AG09309 (cell line): ENCODE results near the gene ZNF584.

Source experiments
- DNase-seq: peaks from one replicate; pipeline ENCODE4 v3.0.0-alpha.2; 2010; ENCODE audit warnings: low read depth
- H3K4me3 ChIP-seq: 2 replicates; pipeline ENCODE4 v1.5.1; 2011; ENCODE audit warnings: mild to moderate bottlenecking, low read depth, low read length, moderate library complexity; ENCODE audit not compliant: control insufficient read depth
- CTCF ChIP-seq: IDR thresholded peaks from 2 replicates; pipeline ENCODE4 v1.5.1; 2011; ENCODE audit warnings: mild to moderate bottlenecking, low read depth, low read length, inconsistent platforms; ENCODE audit not compliant: insufficient read depth, control insufficient read depth; ENCODE audit errors: missing control alignments

ZNF584 gene

GRCh38 chr19:58406818-58407657, 1.4 kb upstream of the ZNF584 start:
- DNase-seq = no peak
- H3K4me3 ChIP-seq = peak overlapping the region; percentile 84
- TF ChIP-seq CTCF = peak; percentile 41

DNA sequence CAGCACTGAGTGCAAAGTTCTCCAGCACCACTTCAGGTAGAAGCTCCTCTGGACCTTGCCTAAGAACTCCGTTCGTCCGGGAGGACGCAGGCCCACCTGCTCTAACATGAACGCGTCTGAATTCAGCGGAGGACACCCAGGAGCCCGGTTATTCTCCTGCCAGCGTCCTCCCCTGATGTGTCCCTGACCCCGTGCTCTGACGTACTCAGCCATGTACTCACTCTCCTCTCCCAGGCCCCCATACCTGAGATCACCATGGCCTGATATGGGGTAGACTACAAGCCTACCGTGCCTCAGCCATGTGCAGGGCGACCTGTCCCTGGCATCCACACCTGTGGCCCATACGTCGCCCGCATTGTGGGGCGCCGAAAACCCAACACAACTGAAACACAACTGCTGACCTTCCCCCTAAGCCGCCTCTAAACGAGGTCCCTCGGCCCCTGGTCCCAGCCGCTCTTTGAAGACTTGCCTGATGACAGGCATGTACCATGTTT, 744 bp upstream of the ZNF584 start:
- H3K4me3 ChIP-seq = peak overlapping the region; percentile 84
- DNase-seq = no peak
- no peak for TF ChIP-seq CTCF

GRCh38 chr19:58409010-58409790, 751 bp downstream of the ZNF584 start:
- DNase-seq = no peak

GRCh38 chr19:58416604-58417003, 8.2 kb downstream of the ZNF584 start:
- DNase-seq = no peak
- no peak for TF ChIP-seq CTCF
- no peak overlapping the region for H3K4me3 ChIP-seq

More at GRCh38 chr19:58409010-58409790, 751 bp downstream of the ZNF584 start:
- no peak for TF ChIP-seq CTCF
- peak overlapping the region; percentile 84 for H3K4me3 ChIP-seq

DNA sequence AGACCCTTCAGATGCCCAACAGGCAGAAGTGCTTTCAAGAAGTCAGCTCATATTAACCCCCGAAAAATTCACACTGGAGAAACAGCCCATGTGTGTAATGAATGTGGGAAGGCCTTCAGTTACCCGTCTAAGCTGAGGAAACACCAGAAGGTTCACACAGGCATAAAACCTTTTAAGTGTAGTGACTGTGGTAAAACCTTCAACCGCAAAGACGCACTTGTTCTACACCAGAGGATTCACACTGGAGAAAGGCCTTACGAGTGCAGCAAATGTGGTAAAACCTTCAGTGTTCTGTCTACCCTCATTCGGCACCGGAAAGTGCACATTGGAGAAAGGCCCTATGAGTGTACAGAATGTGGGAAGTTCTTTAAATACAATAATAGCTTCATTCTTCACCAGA, 8.6 kb downstream of the ZNF584 start:
- no peak for DNase-seq
- no peak overlapping the region for H3K4me3 ChIP-seq

More for the DNA sequence above, 8.6 kb downstream of the ZNF584 start:
- TF ChIP-seq CTCF = no peak
